Lower lobe of right lung (tissue), 2 donors: Measurements from ENCODE around the gene RNF113B. TPM values are rescaled to one million over a fixed set of nuclear protein-coding genes. Genes with fewer than 3 reads are reported as not detected.

Source experiments
- ATAC-seq, 2 donors: fragments of 200-7000 bp; cut with Tn5 transposase; one replicate each; pipeline ENCODE4 v1.9.1; 2020 to 2022; ENCODE audit warnings: mild to moderate bottlenecking in 2 of 2, moderate library complexity in 2 of 2
- DNase-seq: peaks from one replicate; pipeline ENCODE4 v3.0.0-alpha.2; 2020
- H3K27ac ChIP-seq: fragments of 200-600 bp; one replicate; pipeline ENCODE4 v1.8.0; 2022
- H3K27me3 ChIP-seq: fragments of 200-600 bp; one replicate; pipeline ENCODE4 v1.8.0; 2022; ENCODE audit warnings: low read depth
- H3K36me3 ChIP-seq: fragments of 200-600 bp; one replicate; pipeline ENCODE4 v1.8.0; 2022; ENCODE audit warnings: mild to moderate bottlenecking
- H3K4me1 ChIP-seq: fragments of 200-600 bp; one replicate; pipeline ENCODE4 v1.8.0; 2022
- H3K4me3 ChIP-seq: fragments of 200-600 bp; one replicate; pipeline ENCODE4 v1.8.0; 2022; ENCODE audit warnings: mild to moderate bottlenecking
- H3K9me3 ChIP-seq: fragments of 200-600 bp; one replicate; pipeline ENCODE4 v1.8.0; 2022
- intact Hi-C: fragments of 100-400 bp; cut with DNase I; formaldehyde crosslinking; loops from one replicate; pipeline ENCODE4 v1.11.0; 2022
- total RNA-seq: library from RNA; stranded (reverse); fragmentation: NEBNext Ultra II Directional; extraction: Animal tissue kit (Norgen Biotek cat#: 25700); gene quantifications from one replicate; pipeline ENCODE4 v1.2.1, GENCODE V29; 2021
- TF ChIP-seq, protein P1 (sequence below): fragments of 200-600 bp; IDR thresholded peaks from one replicate; pipeline ENCODE4 v1.8.0; 2022; ENCODE audit warnings: antibody characterized with exemption, mild to moderate bottlenecking
- donor health status: DM: no; HTN: yes; CAD: no; lungs with severe emphysema.

The RNF113B gene
- total RNA-seq, 1 donor from 2014 or later = not detected

DNA sequence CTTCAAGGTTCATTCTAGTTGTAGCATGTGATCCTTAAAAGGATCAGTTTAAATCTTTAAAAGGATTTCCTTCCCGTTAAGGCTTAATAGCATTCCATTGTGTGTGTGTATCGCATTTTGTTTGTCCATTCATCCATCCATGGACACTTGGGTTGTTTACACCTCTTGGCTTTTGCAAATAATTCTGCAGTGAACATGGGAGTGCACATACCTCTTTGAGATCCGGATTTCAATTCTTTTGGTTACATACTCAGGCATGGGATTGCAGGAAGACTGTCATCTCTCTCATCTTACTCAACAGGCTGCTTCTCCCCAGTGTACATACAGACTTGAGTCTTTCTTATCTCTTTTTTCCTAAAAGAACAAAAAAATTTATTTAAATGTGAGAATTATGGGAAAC is 1.2 kb downstream of the RNF113B start:
- intact Hi-C loops = no loop called here
- no peak overlapping the region for H3K27ac ChIP-seq
- H3K36me3 ChIP-seq = no peaks in the 10 kb centered on the region
- H3K27me3 ChIP-seq = no peaks in the 10 kb centered on the region
- peaks cover 43% of the 10 kb centered on the region for H3K4me1 ChIP-seq
- no peak overlapping the region for H3K4me3 ChIP-seq
- ATAC-seq = peak in 1 of 2 donors; percentile 21
- no peaks in the 10 kb centered on the region for H3K9me3 ChIP-seq
- TF ChIP-seq, protein P1, sequence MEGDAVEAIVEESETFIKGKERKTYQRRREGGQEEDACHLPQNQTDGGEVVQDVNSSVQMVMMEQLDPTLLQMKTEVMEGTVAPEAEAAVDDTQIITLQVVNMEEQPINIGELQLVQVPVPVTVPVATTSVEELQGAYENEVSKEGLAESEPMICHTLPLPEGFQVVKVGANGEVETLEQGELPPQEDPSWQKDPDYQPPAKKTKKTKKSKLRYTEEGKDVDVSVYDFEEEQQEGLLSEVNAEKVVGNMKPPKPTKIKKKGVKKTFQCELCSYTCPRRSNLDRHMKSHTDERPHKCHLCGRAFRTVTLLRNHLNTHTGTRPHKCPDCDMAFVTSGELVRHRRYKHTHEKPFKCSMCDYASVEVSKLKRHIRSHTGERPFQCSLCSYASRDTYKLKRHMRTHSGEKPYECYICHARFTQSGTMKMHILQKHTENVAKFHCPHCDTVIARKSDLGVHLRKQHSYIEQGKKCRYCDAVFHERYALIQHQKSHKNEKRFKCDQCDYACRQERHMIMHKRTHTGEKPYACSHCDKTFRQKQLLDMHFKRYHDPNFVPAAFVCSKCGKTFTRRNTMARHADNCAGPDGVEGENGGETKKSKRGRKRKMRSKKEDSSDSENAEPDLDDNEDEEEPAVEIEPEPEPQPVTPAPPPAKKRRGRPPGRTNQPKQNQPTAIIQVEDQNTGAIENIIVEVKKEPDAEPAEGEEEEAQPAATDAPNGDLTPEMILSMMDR = no peak
- DNase-seq = no peak

DNA sequence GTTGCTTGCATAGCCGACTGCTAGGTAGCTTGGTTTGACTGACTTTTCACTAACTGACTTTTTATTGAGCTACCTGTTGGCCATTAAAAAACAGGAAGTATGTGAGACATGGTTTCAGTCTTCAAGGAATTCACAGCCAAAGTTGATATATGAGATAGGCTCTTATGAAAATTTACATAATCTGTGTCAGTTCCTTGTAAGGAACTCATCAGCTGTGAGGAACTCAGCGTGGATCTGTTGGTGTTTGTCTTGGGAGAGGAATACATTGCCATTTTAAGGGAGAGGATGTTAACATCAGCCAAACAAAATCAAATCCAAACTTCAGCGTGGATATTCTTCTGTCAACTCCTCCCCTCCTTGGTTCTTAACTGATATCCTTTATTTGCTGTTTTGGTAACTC is 2.0 kb downstream of the RNF113B start:
- Histone ChIP-seq H3K9me3 (no peaks in the 10 kb centered on the region), H3K36me3 (no peaks in the 10 kb centered on the region), H3K27me3 (no peaks in the 10 kb centered on the region), H3K4me3 (no peak overlapping the region), H3K4me1 (peaks cover 43% of the 10 kb centered on the region), H3K27ac (no peak overlapping the region)
- no peak for DNase-seq
- intact Hi-C loops = no loop called here
- no peak for ATAC-seq
- TF ChIP-seq, protein P1 = no peak

DNA sequence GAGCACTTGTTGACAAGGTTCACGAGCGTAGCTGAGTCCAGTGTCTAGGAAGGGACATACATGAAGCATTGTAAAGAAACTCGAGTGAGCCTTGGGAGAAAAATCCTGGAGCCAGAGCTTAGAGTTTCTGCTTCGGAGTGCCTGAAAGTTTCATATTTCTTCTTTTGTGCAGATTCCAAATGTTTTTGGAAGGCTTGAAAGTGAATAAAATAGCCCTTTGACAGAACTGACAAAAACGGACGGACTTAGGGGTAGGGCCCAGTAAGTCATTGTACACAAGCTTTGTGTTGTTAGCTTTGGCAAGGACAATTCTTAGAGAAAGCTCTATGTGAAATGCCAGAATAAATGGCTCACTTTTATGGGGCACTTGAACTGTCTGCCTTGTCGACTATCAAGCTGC is 2.8 kb downstream of the RNF113B start:
- H3K27me3 ChIP-seq = no peaks in the 10 kb centered on the region
- ATAC-seq (no peak), DNase-seq (no peak)
- H3K4me3 ChIP-seq = no peak overlapping the region
- TF ChIP-seq, protein P1 = no peak
- H3K9me3 ChIP-seq = no peaks in the 10 kb centered on the region
- H3K36me3 ChIP-seq = no peaks in the 10 kb centered on the region
- H3K27ac ChIP-seq = peak overlapping the region; percentile 79
- intact Hi-C loops = no loop called here
- peaks cover 43% of the 10 kb centered on the region for H3K4me1 ChIP-seq

DNA sequence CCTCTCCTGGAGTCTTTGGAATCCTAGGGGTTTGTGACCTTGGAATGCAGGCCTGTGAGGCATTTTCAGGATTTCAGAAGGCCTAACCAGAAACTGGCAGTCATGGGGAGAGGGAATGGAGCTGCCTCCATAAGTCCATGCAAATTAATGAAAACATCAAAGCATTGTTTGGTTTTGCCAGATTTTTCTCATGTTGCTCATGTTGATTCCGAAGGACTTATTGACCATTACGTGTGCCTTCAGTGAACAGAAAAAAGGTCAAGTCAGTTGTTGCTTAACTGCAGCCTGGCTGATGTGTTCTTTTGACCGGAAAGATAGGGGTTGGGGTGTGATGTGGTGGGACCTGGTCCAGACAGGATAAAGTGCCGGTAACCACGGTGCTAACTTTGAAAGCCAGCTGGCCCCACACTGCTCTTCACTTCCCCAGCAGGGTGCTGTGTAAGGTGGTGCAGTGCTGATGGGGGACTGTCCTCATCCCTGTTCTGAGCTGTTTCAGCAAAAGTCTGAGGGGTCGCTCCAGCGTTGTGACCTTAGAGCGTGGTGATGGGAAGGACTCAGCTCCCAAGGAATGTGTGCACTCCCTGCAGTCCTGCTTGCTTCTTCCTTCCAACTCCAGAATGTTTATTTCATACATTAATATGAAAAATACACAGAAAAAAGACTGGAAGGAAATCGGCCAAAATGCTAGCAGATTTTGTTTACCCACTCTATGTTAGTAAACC is 3.5 kb downstream of the RNF113B start:
- H3K4me1 ChIP-seq = peaks cover 43% of the 10 kb centered on the region
- H3K4me3 ChIP-seq = no peak overlapping the region
- H3K9me3 ChIP-seq = no peaks in the 10 kb centered on the region
- DNase-seq (no peak), ATAC-seq (peak; percentile 43 to 60)
- no peaks in the 10 kb centered on the region for H3K27me3 ChIP-seq
- intact Hi-C loops = no loop called here
- H3K36me3 ChIP-seq = no peaks in the 10 kb centered on the region
- TF ChIP-seq, protein P1 = no peak
- H3K27ac ChIP-seq = peak overlapping the region; percentile 79

DNA sequence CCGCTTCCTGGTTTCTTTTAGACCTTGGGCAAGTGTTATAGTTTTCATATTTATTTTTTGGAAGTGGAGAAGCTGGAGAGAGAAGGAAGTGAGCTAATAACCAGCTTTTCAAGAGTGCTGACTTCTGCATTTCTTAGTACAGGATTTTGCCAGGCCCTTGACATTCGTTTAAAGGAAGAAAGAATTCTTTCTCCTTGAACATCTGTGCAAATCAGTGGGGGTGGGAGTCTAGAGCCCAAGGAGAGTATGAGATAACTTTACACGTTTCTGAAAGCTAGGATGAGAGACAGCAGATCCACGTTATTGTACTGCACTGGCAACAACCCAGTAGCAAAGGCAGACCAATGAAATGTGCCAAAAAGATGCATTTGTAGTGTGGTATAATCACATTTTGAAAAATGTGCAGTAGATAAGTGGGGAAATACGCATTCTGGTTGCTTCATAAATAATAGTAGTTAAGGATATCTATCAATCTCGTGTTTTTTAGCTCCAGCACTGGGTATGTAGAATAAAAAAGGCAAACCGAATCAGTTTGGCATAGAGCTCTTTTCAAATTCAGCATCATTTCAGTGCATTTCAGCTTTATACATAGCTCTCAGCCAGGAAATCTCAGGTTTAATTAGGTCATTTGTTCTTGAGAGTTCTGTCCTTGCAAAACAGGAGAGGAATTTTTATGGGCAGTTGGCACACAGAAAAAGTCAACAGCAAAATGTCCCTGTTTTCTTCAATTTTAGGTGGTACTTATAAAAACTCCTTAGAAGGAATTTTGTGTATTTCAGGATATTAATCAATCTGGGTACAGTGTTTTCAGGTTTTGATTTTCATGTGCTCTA is 4.3 kb downstream of the RNF113B start:
- no peaks in the 10 kb centered on the region for H3K27me3 ChIP-seq
- H3K4me1 ChIP-seq = peaks cover 43% of the 10 kb centered on the region
- H3K27ac ChIP-seq = peak overlapping the region; percentile 79
- no peaks in the 10 kb centered on the region for H3K9me3 ChIP-seq
- H3K36me3 ChIP-seq = no peaks in the 10 kb centered on the region
- ATAC-seq (peak; percentile 48 to 63), DNase-seq (no peak)
- intact Hi-C loops = no loop called here
- TF ChIP-seq, protein P1 = no peak
- H3K4me3 ChIP-seq = no peak overlapping the region
